Endothelial cell of umbilical vein (primary cell): Measurements from ENCODE around the gene PHKA2. TPM values are rescaled to one million over a fixed set of nuclear protein-coding genes. Genes with fewer than 3 reads are reported as not detected.

Source experiments
- BruUV-seq: library from RNA; stranded (reverse); fragments of 400-500 nt; replicated peaks from 2 replicates; lab custom pipeline; 2021; lab: Mats Ljungman, UMichigan
- CTCF ChIA-PET: fragments of 300-600, 350-600 bp; sonication (Branson Sonifier 250); formaldehyde crosslinking; loops from one replicate; lab custom pipeline; 2021; ENCODE audit warnings: antibody characterized with exemption, inconsistent platforms; lab: Charles Lee
- POLR2A ChIA-PET: fragments of 300-600, 350-600 bp; sonication (Branson Sonifier 250); formaldehyde crosslinking; loops from one replicate; lab custom pipeline; 2021; ENCODE audit warnings: antibody characterized with exemption, inconsistent platforms; lab: Charles Lee
- DNase-seq: peaks from one replicate; pipeline ENCODE4 v3.0.0-alpha.2; 2011; ENCODE audit warnings: low read depth, low spot score
- FAIRE-seq: peaks from 2 replicates; lab custom pipeline; 2011; peaks lifted over from hg19 to GRCh38; lab: Jason Lieb, UNC
- H2AFZ ChIP-seq: 2 replicates; pipeline ENCODE4 v1.6.0; 2012; ENCODE audit warnings: low read depth, low read length, control low read depth, inconsistent platforms
- H3K27ac ChIP-seq: 2 replicates; pipeline ENCODE4 v1.5.1; 2011; ENCODE audit warnings: low read depth, mild to moderate bottlenecking, control low read depth, low read length, moderate library complexity; ENCODE audit not compliant: insufficient read depth
- H3K27me3 ChIP-seq, 2 experiments: 2 replicates each; pipeline versions ENCODE4 v1.6.0 to v1.6.1; 2011; ENCODE audit warnings: low read length in 2 of 2, mixed read lengths in 1 of 2; ENCODE audit not compliant: control insufficient read depth in 2 of 2, insufficient read depth in 2 of 2
- H3K36me3 ChIP-seq, 2 experiments: 2 replicates in 1 of 2; 3 replicates in 1 of 2; pipeline ENCODE4 v1.5.1; 2011; ENCODE audit warnings: low read length in 2 of 2, mild to moderate bottlenecking in 1 of 2, moderate library complexity in 1 of 2; ENCODE audit not compliant: control insufficient read depth in 2 of 2, insufficient read depth in 2 of 2; ENCODE audit errors: extremely low read depth in 1 of 2
- H3K4me1 ChIP-seq: 3 replicates; pipeline ENCODE4 v1.5.1; 2011; ENCODE audit warnings: mild to moderate bottlenecking, low read length; ENCODE audit not compliant: control insufficient read depth, insufficient read depth; ENCODE audit errors: extremely low read depth
- H3K4me2 ChIP-seq: 2 replicates; pipeline ENCODE4 v1.6.1; 2011; ENCODE audit warnings: low read length, control low read depth, mixed read lengths; ENCODE audit not compliant: insufficient read depth
- H3K4me3 ChIP-seq, 3 experiments: fragments of 200-600 bp in 1 of 3; sonication (generic), shearing (Covaris generic) in 1 of 3; replicated peaks in 1 of 3; 2 replicates each; pipeline ENCODE4 v1.5.1; 2011 to 2016; ENCODE audit warnings: control low read depth in 3 of 3, low read length in 3 of 3, mild to moderate bottlenecking in 2 of 3, inconsistent platforms in 1 of 3, low read depth in 1 of 3, moderate library complexity in 1 of 3; ENCODE audit not compliant: insufficient read depth in 1 of 3
- H3K79me2 ChIP-seq: 2 replicates; pipeline ENCODE4 v1.6.0; 2012; ENCODE audit warnings: low read length, inconsistent platforms; ENCODE audit not compliant: control insufficient read depth, insufficient read depth
- H3K9ac ChIP-seq: replicated peaks from 2 replicates; pipeline ENCODE3; 2011; ENCODE audit warnings: low read length, control low read depth; ENCODE audit not compliant: insufficient read depth; ENCODE audit errors: extremely low read depth
- H3K9me1 ChIP-seq: replicated peaks from 3 replicates; pipeline ENCODE4 v1.6.0; 2011; ENCODE audit warnings: mild to moderate bottlenecking, low read length; ENCODE audit not compliant: control insufficient read depth, insufficient read depth; ENCODE audit errors: extremely low read depth
- H3K9me3 ChIP-seq: replicated peaks from 2 replicates; pipeline ENCODE4 v1.5.1; 2012; ENCODE audit warnings: low read length, inconsistent platforms; ENCODE audit not compliant: control insufficient read depth, insufficient read depth
- H4K20me1 ChIP-seq: replicated peaks from 2 replicates; pipeline ENCODE3; 2011; ENCODE audit warnings: mild to moderate bottlenecking, low read length; ENCODE audit not compliant: control insufficient read depth, insufficient read depth; ENCODE audit errors: extremely low read depth
- EZH2 ChIP-seq: IDR thresholded peaks from 2 replicates; pipeline ENCODE4 v1.6.1; 2012; ENCODE audit warnings: borderline replicate concordance, low read depth, mild to moderate bottlenecking, moderate library complexity, low read length, inconsistent platforms; ENCODE audit not compliant: severe bottlenecking
- FOS ChIP-seq: IDR thresholded peaks from 2 replicates; pipeline ENCODE4 v1.6.1; 2011; ENCODE audit warnings: mild to moderate bottlenecking, low read length, moderate library complexity, borderline replicate concordance; ENCODE audit not compliant: insufficient read depth
- GATA2 ChIP-seq: IDR thresholded peaks from 2 replicates; pipeline ENCODE4 v1.7.0; 2011; ENCODE audit warnings: low read depth, mild to moderate bottlenecking, moderate library complexity, mixed read lengths, low read length; ENCODE audit not compliant: insufficient read length, insufficient read depth
- JUN ChIP-seq: IDR thresholded peaks from 2 replicates; pipeline ENCODE4 v1.6.1; 2011; ENCODE audit warnings: borderline replicate concordance, low read depth; ENCODE audit not compliant: insufficient read length, insufficient read depth
- MYC ChIP-seq: IDR thresholded peaks from one replicate; pipeline ENCODE4 v1.6.1; 2011; ENCODE audit warnings: mild to moderate bottlenecking, low read depth, low read length
- POLR2A ChIP-seq: IDR thresholded peaks from 2 replicates; pipeline ENCODE4 v1.6.1; 2012; ENCODE audit warnings: low read depth, mild to moderate bottlenecking, control low read depth, low read length
- POLR2AphosphoS5 ChIP-seq: IDR thresholded peaks from 2 replicates; pipeline ENCODE4 v1.6.1; 2012; ENCODE audit warnings: low read depth, mild to moderate bottlenecking, control low read depth, low read length, moderate library complexity; ENCODE audit not compliant: insufficient read depth
- dilution Hi-C: fragments of 300-500 bp; cut with MboI; formaldehyde crosslinking; loops from one replicate; pipeline ENCODE4 v1.15.0; 2019; ENCODE audit warnings: low sequenced_read_pairs; ENCODE audit not compliant: extremely low pct_ligation_motif_present
- intact Hi-C: fragments of 100-400 bp; cut with micrococcal nuclease; formaldehyde crosslinking; loops from one replicate; pipeline ENCODE4 v1.10.0; 2022
- polyA plus RNA-seq, 4 experiments: library from polyadenylated mRNA; depleted of rRNA in 3 of 4; stranded (reverse) in 3 of 4; unstranded in 1 of 4; fragments of >200 nt; gene quantifications; 2 replicates each; pipeline versions ENCODE4 v1.2.1 to v1.2.3, GENCODE V29; 2011 to 2012; ENCODE audit warnings: missing spikeins in 1 of 4
- total RNA-seq: library from RNA; stranded (reverse); gene quantifications from 2 replicates; pipeline ENCODE4 v1.2.3, GENCODE V29; 2021
- TF ChIP-seq, protein P1 (sequence below): IDR thresholded peaks from 2 replicates; pipeline ENCODE4 v1.6.1; 2011; ENCODE audit not compliant: insufficient read depth, insufficient read length
- TF ChIP-seq, protein P2 (sequence below), 2 donors: IDR thresholded peaks; 1 replicate in 1 of 2; 2 replicates in 1 of 2; pipeline ENCODE4 v1.5.1; 2011; ENCODE audit warnings: low read length in 2 of 2, mild to moderate bottlenecking in 2 of 2, moderate library complexity in 2 of 2, control low read depth in 1 of 2, inconsistent platforms in 1 of 2, low read depth in 1 of 2; ENCODE audit not compliant: insufficient read depth in 1 of 2; ENCODE audit errors: extremely low read depth in 1 of 2

The PHKA2 gene
- total and polyA plus RNA-seq, 2 donors (not counting 3 experiments of a cell fraction or from before 2014, with no cell fraction given): 16.7 to 17.1 TPM

DNA sequence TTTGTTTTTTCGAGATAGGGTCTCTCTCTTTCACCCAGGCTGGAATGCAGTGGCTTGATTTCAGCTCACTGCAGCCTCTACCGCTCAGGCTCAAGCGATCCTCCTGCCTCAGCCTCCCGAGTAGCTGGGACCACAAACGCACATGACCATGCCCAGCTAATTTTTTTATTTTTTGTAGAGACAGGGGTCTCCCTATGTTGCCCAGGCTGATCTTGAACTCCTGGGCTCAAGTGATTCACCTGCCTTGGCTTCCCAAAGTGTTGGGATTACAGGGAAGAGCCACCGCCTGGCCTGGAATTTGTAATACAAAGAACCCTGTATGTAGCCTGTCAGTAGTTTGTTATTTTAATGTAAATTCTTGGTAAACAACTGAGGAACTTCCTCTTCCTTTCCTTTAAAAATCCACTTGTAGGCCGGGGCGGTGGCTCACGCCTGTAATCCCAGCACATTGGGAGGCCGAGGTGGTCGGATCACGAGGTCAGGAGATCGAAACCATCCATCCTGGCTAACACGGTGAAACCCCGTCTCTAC lies 119.5 kb downstream of the PHKA2 start:
- no TSS peak for BruUV-seq
- TF ChIP-seq, protein P1, sequence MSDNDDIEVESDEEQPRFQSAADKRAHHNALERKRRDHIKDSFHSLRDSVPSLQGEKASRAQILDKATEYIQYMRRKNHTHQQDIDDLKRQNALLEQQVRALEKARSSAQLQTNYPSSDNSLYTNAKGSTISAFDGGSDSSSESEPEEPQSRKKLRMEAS: no peak
- TF ChIP-seq, protein P2, sequence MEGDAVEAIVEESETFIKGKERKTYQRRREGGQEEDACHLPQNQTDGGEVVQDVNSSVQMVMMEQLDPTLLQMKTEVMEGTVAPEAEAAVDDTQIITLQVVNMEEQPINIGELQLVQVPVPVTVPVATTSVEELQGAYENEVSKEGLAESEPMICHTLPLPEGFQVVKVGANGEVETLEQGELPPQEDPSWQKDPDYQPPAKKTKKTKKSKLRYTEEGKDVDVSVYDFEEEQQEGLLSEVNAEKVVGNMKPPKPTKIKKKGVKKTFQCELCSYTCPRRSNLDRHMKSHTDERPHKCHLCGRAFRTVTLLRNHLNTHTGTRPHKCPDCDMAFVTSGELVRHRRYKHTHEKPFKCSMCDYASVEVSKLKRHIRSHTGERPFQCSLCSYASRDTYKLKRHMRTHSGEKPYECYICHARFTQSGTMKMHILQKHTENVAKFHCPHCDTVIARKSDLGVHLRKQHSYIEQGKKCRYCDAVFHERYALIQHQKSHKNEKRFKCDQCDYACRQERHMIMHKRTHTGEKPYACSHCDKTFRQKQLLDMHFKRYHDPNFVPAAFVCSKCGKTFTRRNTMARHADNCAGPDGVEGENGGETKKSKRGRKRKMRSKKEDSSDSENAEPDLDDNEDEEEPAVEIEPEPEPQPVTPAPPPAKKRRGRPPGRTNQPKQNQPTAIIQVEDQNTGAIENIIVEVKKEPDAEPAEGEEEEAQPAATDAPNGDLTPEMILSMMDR (IDR thresholded peaks at IDR 0.05; ENCODE audit: extremely low read depth in 1 of 2, insufficient read depth in 1 of 2, low read depth in 1 of 2, low read length in 2 of 2): no peak
- TF ChIP-seq FOS (no peak), MYC (no peak), POLR2AphosphoS5 (no peak), JUN (no peak), GATA2 (no peak), EZH2 (no peak), POLR2A (no peak)
- CTCF ChIA-PET: no interaction called here

More for the DNA sequence above, 119.5 kb downstream of the PHKA2 start:
- Histone ChIP-seq H3K4me2 (no peak overlapping the region), H3K9ac (no peak overlapping the region), H3K9me1 (no peaks in the 10 kb centered on the region), H3K36me3 (no peaks in the 10 kb centered on the region), H3K4me3 (no peak overlapping the region), H3K79me2 (no peaks in the 10 kb centered on the region), H3K27ac (no peak overlapping the region), H2AFZ (no peak overlapping the region), H3K27me3 (no peaks in the 10 kb centered on the region), H3K9me3 (no peaks in the 10 kb centered on the region), H3K4me1 (no peaks in the 10 kb centered on the region), H4K20me1 (no peaks in the 10 kb centered on the region)
- dilution Hi-C loops (no loop called here), intact Hi-C loops (no loop called here)
- no peak for DNase-seq
- POLR2A ChIA-PET: no interaction called here
- FAIRE-seq: no peak
